Neuron (in vitro differentiated cells): ENCODE measurements around the gene CAV2.

ENCODE experiments used
- H2AFZ ChIP-seq: one replicate; pipeline ENCODE4 v1.6.1; 2013; ENCODE audit warnings: low read depth, mild to moderate bottlenecking, inconsistent platforms, low read length, moderate library complexity
- H3K27me3 ChIP-seq: one replicate; pipeline ENCODE4 v1.6.1; 2013; ENCODE audit warnings: low read length; ENCODE audit not compliant: insufficient read depth
- H3K36me3 ChIP-seq: one replicate; pipeline ENCODE4 v1.6.1; 2013; ENCODE audit warnings: low read length; ENCODE audit not compliant: insufficient read depth
- H3K4me1 ChIP-seq: one replicate; pipeline ENCODE4 v1.6.1; 2013; ENCODE audit warnings: low read length; ENCODE audit not compliant: insufficient read depth
- H3K4me3 ChIP-seq: 2 replicates; pipeline ENCODE4 v1.5.1; 2013; ENCODE audit warnings: mild to moderate bottlenecking, low read length, moderate library complexity
- H3K9me3 ChIP-seq: one replicate; pipeline ENCODE4 v1.6.1; 2013; ENCODE audit warnings: low read length

The CAV2 gene

GRCh38 chr7:116518961-116519360 is 19.4 kb downstream of the CAV2 start:
- H3K4me1 ChIP-seq = peaks cover 4% of the 10 kb centered on the region
- H3K4me3 ChIP-seq = no peak overlapping the region
- no peaks in the 10 kb centered on the region for H3K36me3 ChIP-seq
- H3K9me3 ChIP-seq = no peaks in the 10 kb centered on the region
- no peak overlapping the region for H2AFZ ChIP-seq
- no peaks in the 10 kb centered on the region for H3K27me3 ChIP-seq

DNA sequence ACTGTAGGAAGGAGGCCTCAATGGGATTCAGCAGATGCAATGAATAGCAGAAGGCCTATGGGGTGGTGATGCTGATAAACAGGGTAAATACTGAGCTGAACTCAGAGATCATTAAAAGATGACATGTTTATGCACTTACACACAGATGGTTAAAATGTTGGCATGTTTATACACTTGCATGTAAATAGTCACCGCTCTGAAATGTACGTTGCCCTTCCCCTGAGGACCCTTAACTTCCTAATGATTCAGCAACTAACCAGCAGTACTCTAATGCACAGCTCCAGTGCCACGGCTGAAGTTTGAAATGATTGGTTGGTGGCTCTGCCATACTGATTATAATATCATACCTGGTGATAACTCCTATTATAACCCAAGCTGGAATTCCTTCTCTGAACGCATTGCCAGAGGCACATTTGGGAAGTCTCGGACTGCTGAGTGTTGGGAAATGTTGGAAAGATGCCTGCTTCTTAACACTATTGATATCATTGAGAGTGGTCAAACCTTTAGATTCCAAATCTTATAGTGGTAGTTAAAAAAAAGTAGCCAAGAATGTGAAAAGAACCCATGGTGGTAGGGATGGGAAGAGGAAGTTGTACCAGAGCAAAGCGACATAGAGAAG is 21.6 kb downstream of the CAV2 start:
- no peaks in the 10 kb centered on the region for H3K36me3 ChIP-seq
- H3K4me3 ChIP-seq = no peak overlapping the region
- H2AFZ ChIP-seq = no peak overlapping the region
- H3K9me3 ChIP-seq = no peaks in the 10 kb centered on the region
- peaks cover 13% of the 10 kb centered on the region for H3K27me3 ChIP-seq
- peaks cover 17% of the 10 kb centered on the region for H3K4me1 ChIP-seq

- no peak overlapping the region for H3K4me3 ChIP-seq
- H3K9me3 ChIP-seq = no peaks in the 10 kb centered on the region
- peaks cover 21% of the 10 kb centered on the region for H3K4me1 ChIP-seq
- H3K36me3 ChIP-seq = no peaks in the 10 kb centered on the region
- H3K27me3 ChIP-seq = peaks cover 16% of the 10 kb centered on the region
- H2AFZ ChIP-seq = no peak overlapping the region
Observed at GRCh38 chr7:116522247-116522646, 22.7 kb downstream of the CAV2 start.

DNA sequence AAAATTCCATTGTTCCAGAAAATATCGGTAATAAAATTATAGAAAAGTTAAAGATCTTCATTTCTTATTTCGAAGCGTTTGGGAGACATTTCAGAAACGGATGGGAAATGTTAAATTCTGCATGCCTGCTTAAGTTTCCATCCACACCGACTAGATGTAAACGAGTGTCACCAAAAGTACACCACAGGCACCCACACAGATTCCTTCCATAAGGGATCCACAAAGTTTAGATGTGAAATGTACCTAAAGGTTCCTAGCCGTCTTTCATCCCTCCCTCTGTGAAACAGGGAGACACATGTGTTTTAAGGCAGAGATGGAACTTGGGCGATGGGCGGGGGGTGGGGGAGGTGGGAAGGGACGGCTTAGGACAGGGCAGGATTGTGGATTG is 24.7 kb downstream of the CAV2 start:
- no peaks in the 10 kb centered on the region for H3K9me3 ChIP-seq
- H3K27me3 ChIP-seq = peaks cover 16% of the 10 kb centered on the region
- H2AFZ ChIP-seq = no peak overlapping the region
- no peaks in the 10 kb centered on the region for H3K36me3 ChIP-seq
- H3K4me3 ChIP-seq = no peak overlapping the region
- peaks cover 21% of the 10 kb centered on the region for H3K4me1 ChIP-seq

GRCh38 chr7:116524609-116525297 is 25.2 kb downstream of the CAV2 start, which contains the start of gene CAV1:
CAV1 (plus strand) TSS chr7:116525036; CDS start chr7:116525063, 27 bp downstream.
- H3K27me3 ChIP-seq = peaks cover 16% of the 10 kb centered on the region

DNA sequence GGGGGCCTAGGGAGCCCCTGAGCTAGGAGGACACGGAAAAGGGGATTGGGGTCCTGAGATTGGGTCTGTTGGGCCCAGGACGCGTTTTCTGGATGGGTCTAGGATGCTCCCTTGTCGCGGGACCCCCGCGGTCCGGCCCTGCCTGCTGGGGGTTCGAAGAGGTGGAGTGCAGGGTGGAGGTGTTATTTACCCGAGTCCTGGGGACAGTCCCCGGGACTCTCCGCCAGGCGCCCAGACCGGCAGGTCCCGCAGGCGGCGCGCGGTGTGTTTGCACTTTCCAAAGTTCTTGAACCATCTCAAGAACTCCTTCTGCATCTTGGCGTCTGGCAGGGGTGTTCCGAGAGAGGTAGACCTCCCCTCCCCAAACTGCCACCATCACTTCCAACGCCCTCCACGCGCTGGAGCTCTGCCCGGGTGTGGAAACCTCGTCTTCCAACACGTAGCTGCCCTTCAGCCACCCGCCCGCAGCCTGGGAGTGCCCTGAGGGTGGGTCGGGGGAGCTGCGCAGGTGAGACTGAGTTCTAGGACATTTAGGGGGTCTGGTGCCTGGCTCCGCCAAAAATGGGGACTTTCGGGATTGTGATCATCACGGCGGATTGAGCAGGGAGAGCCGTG is 25.9 kb downstream of the CAV2 start:
- H2AFZ ChIP-seq = peak overlapping the region; percentile 69
- peaks cover 21% of the 10 kb centered on the region for H3K4me1 ChIP-seq
- H3K27me3 ChIP-seq = peaks cover 16% of the 10 kb centered on the region
- no peaks in the 10 kb centered on the region for H3K9me3 ChIP-seq
- peak overlapping the region; percentile 45 for H3K4me3 ChIP-seq
- no peaks in the 10 kb centered on the region for H3K36me3 ChIP-seq

More at GRCh38 chr7:116524609-116525297, 25.2 kb downstream of the CAV2 start, which contains the start of gene CAV1:
- H3K4me3 ChIP-seq = peak within 1 kb of the TSS; percentile 45
- no peaks in the 10 kb centered on the region for H3K9me3 ChIP-seq
- peak within 1 kb of the TSS; percentile 69 for H2AFZ ChIP-seq
- peaks cover 21% of the 10 kb centered on the region for H3K4me1 ChIP-seq
- no peaks in the 10 kb centered on the region for H3K36me3 ChIP-seq

GRCh38 chr7:116525913-116526861 is 26.6 kb downstream of the CAV2 start:
- Histone ChIP-seq H3K4me1 (peaks cover 21% of the 10 kb centered on the region), H3K36me3 (no peaks in the 10 kb centered on the region), H3K27me3 (peaks cover 16% of the 10 kb centered on the region), H2AFZ (peak overlapping the region; percentile 69), H3K9me3 (no peaks in the 10 kb centered on the region), H3K4me3 (peak overlapping the region; percentile 45)

DNA sequence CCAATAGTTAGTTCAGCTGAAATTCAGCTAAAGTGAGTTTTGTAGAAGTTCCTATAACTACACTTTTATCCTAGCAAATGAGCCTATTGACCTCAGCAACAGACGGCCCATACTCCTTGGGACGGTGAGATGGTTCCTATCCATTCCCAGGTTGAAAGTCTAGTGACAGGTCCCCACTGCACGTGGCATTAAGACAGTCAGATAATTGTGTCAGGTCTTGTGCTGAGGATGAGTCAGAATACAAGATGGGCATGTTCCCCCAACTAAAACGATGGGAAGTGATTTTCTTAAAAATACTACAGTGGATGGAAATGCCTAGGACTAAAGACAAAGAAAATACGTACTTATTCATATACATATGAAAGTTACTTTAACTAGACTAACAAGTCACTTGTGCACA is 27.4 kb downstream of the CAV2 start:
- Histone ChIP-seq H3K27me3 (peaks cover 16% of the 10 kb centered on the region), H3K4me1 (peaks cover 21% of the 10 kb centered on the region), H3K9me3 (no peaks in the 10 kb centered on the region), H3K4me3 (peak overlapping the region; percentile 45), H3K36me3 (no peaks in the 10 kb centered on the region), H2AFZ (peak overlapping the region; percentile 69)

- Histone ChIP-seq H3K4me3 (no peak overlapping the region), H3K9me3 (no peaks in the 10 kb centered on the region), H3K27me3 (peaks cover 16% of the 10 kb centered on the region), H3K36me3 (no peaks in the 10 kb centered on the region), H3K4me1 (peaks cover 21% of the 10 kb centered on the region), H2AFZ (no peak overlapping the region)
Observed at GRCh38 chr7:116527521-116527920, 28.0 kb downstream of the CAV2 start.

DNA sequence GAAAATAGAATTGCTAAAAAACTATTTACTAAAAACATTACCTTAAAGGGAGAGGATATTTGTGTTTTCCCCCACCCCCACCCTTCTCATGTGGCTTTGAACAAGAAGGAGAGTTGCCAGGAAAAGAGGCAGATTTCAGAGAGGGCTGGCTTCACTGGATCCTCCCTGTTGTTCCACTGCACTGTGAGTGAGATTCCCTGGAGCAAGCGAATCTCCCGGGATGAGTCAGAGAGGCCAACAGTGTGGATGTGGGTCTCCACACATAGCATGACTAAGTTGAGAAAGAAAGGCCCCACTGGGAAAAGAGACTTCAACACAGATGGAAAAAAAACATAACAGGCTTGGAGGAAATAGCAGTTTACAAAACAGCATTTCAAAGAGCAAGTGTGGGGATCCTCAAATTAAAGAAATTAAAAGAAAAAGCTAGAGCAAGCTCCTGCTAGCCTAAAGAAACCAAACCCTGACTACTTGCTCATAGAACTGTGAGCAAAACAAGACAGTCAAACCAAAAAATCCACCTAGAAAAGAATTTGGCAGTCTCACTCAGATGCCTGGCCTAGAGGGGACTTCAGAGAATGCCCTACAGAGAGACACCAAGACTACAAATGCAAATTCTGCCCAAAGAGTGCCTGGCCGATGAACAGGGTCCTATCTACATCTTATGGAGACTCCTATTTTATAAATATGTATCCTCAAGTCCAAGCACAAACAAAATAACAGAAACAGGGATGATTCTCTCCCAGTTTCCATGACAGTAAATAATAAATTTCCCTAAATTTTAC is 28.7 kb downstream of the CAV2 start:
- H2AFZ ChIP-seq = no peak overlapping the region
- no peaks in the 10 kb centered on the region for H3K36me3 ChIP-seq
- peaks cover 16% of the 10 kb centered on the region for H3K27me3 ChIP-seq
- no peaks in the 10 kb centered on the region for H3K9me3 ChIP-seq
- no peak overlapping the region for H3K4me3 ChIP-seq
- peaks cover 21% of the 10 kb centered on the region for H3K4me1 ChIP-seq

DNA sequence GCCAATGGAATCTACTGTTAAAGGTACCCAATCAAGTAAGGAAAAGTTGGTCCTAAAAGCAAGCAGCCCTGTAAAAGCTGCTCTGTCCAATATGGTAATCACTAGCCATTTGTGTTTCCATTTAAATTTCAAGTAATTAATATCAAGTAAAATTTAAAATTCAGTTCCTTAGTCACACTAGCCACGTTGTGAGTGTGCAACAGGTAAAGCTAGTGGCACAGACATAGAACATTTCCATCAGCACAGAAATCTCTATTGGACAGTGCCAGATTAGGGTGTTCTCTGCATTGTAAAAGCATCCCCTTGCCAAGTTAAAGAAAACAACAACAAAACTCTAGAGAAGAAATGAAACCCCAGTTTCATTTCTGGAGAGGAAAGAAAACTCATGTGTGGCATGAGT is 29.7 kb downstream of the CAV2 start:
- Histone ChIP-seq H3K4me3 (no peak overlapping the region), H2AFZ (no peak overlapping the region), H3K36me3 (no peaks in the 10 kb centered on the region), H3K4me1 (peaks cover 18% of the 10 kb centered on the region), H3K27me3 (peaks cover 14% of the 10 kb centered on the region), H3K9me3 (no peaks in the 10 kb centered on the region)
